Measurements from ENCODE around the gene ITPR2. TPM values are rescaled to one million over a fixed set of nuclear protein-coding genes. Genes with fewer than 3 reads are reported as not detected.
A peak's percentile ranks its signal among the peaks of the same experiment; 100 is the strongest.

The ITPR2 gene
- total RNA-seq, 1 donor from 2014 or later: 74.5 TPM

DNA sequence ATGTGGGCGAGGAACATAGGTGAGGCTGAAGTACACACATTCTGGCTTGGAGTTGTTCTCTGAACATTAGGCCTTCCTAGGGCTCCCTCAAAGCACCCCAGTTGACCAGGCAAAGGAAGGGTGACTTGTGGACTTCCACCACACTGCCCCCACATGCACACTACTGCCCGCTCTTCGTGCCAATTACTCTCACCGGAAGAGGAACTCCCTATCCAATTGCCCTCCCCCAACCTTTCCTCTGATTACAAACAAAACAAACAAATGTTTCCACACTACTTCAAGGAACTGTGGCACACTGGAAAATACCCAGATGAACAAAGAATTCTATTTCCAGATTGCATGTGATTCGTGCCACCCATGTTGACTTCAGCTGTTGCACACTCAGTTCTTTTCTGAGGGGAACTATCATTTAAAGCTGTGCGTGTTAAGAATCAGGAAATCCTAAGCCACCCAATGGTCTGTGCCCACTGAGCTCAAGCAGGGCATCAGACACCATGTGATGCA lies 498.3 kb downstream of the ITPR2 start:
- ATAC-seq (ENCODE audit: low read depth) (no peak), DNase-seq (no peak)
- TF ChIP-seq, protein P1, sequence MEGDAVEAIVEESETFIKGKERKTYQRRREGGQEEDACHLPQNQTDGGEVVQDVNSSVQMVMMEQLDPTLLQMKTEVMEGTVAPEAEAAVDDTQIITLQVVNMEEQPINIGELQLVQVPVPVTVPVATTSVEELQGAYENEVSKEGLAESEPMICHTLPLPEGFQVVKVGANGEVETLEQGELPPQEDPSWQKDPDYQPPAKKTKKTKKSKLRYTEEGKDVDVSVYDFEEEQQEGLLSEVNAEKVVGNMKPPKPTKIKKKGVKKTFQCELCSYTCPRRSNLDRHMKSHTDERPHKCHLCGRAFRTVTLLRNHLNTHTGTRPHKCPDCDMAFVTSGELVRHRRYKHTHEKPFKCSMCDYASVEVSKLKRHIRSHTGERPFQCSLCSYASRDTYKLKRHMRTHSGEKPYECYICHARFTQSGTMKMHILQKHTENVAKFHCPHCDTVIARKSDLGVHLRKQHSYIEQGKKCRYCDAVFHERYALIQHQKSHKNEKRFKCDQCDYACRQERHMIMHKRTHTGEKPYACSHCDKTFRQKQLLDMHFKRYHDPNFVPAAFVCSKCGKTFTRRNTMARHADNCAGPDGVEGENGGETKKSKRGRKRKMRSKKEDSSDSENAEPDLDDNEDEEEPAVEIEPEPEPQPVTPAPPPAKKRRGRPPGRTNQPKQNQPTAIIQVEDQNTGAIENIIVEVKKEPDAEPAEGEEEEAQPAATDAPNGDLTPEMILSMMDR (IDR thresholded peaks at IDR 0.05): no peak
- intact Hi-C loops (cut with micrococcal nuclease): no loop called here
- Mint-ChIP-seq H3K27ac (no peak overlapping the region), H3K27me3 (no peaks in the 10 kb centered on the region), H3K4me1 (peaks cover 5% of the 10 kb centered on the region), H3K9me3 (peaks cover 3% of the 10 kb centered on the region), H3K36me3 (ENCODE audit: low read depth) (peaks cover 18% of the 10 kb centered on the region), H3K4me3 (no peak overlapping the region)
- ChIA-PET POLR2A (no interaction called here), CTCF (no interaction called here)

DNA sequence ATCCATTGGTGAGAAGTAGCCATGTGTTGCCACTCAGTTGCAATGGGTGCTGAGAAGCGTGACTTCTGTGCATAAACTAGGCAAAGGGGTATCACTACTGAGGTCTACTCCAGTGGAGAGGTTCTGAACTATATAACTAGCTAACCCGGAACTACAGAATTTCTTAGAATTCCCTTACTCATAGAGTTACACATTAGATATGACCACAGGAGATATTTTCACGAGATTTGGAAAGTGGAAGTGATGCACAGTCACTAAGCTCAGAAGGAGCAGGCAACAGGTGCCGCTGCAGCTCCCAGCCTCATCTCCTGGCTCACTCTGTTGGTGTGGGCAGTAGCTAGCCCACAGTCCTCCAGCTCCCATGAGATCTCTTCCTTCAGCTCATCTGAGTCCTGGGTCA lies 501.0 kb downstream of the ITPR2 start:
- ChIA-PET CTCF (interaction anchor here (0.6 kb wide), 1 partner anchor 314 kb away, joined by 3 read pairs; no protein-coding TSS in a partner anchor), POLR2A (interaction anchor here (1.0 kb wide), 1 partner anchor 211 kb away, joined by 3 read pairs; no protein-coding TSS in a partner anchor)
- intact Hi-C loops (cut with micrococcal nuclease): no loop called here
- H3K27me3 Mint-ChIP-seq: no peaks in the 10 kb centered on the region
- H3K4me1 Mint-ChIP-seq: peaks cover 25% of the 10 kb centered on the region
- TF ChIP-seq, protein P1 (IDR thresholded peaks at IDR 0.05): no peak
- no peak for ATAC-seq (ENCODE audit: low read depth)
- H3K9me3 Mint-ChIP-seq: peaks cover 3% of the 10 kb centered on the region
- no peak overlapping the region for H3K4me3 Mint-ChIP-seq
- no peak overlapping the region for H3K27ac Mint-ChIP-seq
- no peaks in the 10 kb centered on the region for H3K36me3 Mint-ChIP-seq (ENCODE audit: low read depth)
- DNase-seq: no peak

DNA sequence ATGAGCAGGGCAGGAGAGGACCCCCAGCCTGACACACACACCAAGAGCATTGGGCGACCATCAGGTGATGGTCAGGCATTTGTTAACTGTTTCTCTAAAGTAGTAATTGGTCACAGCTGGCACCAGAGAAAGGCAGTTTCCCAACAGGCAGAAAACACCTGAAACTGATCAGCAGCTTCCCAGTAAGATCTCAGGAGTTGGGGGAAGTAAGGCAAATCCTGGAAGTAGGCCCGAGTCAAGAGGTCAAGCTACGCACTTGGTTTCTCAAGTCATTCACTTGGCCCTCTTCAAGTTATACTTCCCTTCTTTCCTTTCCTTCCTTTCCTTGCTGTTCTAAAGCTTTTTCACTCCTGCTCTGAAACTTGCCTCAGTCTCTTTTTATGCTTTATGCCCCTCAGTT lies 501.9 kb downstream of the ITPR2 start:
- H3K9me3 Mint-ChIP-seq: peaks cover 3% of the 10 kb centered on the region
- no peak overlapping the region for H3K4me3 Mint-ChIP-seq
- no peaks in the 10 kb centered on the region for H3K36me3 Mint-ChIP-seq (ENCODE audit: low read depth)
- DNase-seq (no peak), ATAC-seq (ENCODE audit: low read depth) (no peak)
- no peaks in the 10 kb centered on the region for H3K27me3 Mint-ChIP-seq
- TF ChIP-seq, protein P1 (IDR thresholded peaks at IDR 0.05): no peak
- H3K4me1 Mint-ChIP-seq: peaks cover 25% of the 10 kb centered on the region
- ChIA-PET POLR2A (interaction anchor here (1.0 kb wide), 1 partner anchor 210 kb away, joined by 3 read pairs; no protein-coding TSS in a partner anchor), CTCF (no interaction called here)
- H3K27ac Mint-ChIP-seq: no peak overlapping the region
- intact Hi-C loops (cut with micrococcal nuclease): no loop called here

DNA sequence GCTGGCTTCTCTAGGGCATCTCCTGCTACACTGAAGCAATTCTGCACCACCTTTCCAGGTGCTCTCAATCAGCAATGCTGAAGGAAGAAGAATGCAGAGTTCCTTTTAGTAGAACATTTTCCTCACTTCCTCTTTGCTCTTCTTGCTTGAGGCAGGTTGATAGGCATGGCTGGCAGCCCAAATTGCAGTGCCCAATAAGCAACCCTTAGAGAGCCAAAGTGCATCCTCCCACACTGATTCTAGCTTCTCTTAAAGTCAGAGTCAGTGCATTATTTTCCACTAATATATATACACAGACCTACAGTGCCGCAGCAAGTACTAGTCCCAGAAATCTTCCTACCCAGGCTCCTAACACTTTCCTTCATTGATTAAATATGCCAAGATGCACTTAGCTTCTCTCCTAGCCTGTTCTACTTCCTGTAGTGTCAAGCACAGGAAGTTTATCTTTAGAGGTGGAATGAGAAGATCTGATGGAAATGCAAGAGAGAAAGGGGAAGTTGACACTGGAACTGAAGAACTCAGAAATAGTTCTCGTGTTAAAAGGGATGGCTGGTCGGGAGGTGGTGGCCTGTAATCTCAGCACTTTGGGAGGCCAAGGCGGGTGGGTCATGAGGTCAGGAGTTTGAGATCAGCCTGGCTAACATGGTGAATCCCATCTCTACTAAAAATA lies 504.9 kb downstream of the ITPR2 start:
- H3K4me1 Mint-ChIP-seq: peaks cover 25% of the 10 kb centered on the region
- ATAC-seq (ENCODE audit: low read depth) (peak; percentile 95), DNase-seq (no peak)
- H3K27me3 Mint-ChIP-seq: no peaks in the 10 kb centered on the region
- peak overlapping the region; percentile 82 for H3K27ac Mint-ChIP-seq
- POLR2A ChIA-PET: interaction anchor here (0.8 to 2.3 kb wide), 2 partner anchors 10 to 29 kb away, joined by 3 to 8 read pairs; no protein-coding TSS in a partner anchor
- no peaks in the 10 kb centered on the region for H3K9me3 Mint-ChIP-seq
- H3K4me3 Mint-ChIP-seq: peak overlapping the region; percentile 32
- H3K36me3 Mint-ChIP-seq (ENCODE audit: low read depth): no peaks in the 10 kb centered on the region
- intact Hi-C loops (cut with micrococcal nuclease): loop anchor here (1.0 to 2.0 kb wide), 3 partner anchors 10 to 54 kb away; no protein-coding TSS in a partner anchor
- TF ChIP-seq, protein P1 (IDR thresholded peaks at IDR 0.05): no peak
- CTCF ChIA-PET: no interaction called here

DNA sequence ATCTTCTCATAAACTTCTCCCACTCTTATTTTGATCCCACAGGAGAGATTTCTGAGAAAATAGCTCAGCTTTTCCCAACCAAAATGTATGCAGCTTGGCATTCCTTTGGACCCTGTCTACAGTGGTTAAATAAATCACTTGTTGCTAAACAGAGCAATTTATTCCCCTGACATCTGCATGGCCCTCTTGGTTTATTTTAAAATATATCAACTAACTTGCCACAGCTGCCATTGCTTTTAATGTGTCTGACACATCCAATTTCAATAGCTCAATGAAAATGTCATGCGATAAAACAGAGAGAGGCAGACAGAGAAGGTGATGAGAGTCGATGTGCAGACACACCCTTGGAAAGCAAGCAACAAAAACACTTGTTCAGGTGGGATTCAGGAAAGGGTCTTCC lies 509.3 kb downstream of the ITPR2 start:
- ChIA-PET POLR2A (no interaction called here), CTCF (no interaction called here)
- no peak overlapping the region for H3K4me3 Mint-ChIP-seq
- H3K4me1 Mint-ChIP-seq: peaks cover 36% of the 10 kb centered on the region
- DNase-seq (no peak), ATAC-seq (ENCODE audit: low read depth) (no peak)
- intact Hi-C loops (cut with micrococcal nuclease): no loop called here
- TF ChIP-seq, protein P1 (IDR thresholded peaks at IDR 0.05): no peak
- no peaks in the 10 kb centered on the region for H3K9me3 Mint-ChIP-seq
- no peaks in the 10 kb centered on the region for H3K36me3 Mint-ChIP-seq (ENCODE audit: low read depth)
- no peaks in the 10 kb centered on the region for H3K27me3 Mint-ChIP-seq
- no peak overlapping the region for H3K27ac Mint-ChIP-seq

Measured in activated B cell treated with CpG ODN at 0.5 μM for 24 hours (primary cell).